Measurements from ENCODE around the gene KIF12.

DNA sequence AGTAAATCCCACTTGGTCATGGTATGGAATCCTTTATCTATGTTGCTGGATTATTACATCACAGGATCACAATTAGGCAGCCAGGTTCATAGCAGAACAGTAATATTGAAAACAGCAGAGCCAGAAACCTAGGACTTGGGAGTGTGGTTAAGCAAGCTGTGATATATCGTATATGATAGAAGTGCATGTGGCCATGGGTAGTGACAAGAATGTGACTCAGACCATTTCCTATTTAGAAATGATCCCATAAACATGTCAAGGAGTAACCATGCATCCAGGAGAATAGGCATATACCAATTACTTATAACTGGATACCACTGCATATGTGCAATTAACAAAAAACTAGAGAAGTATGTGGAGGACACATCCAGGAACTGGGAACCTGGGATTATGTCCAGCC, 52.2 kb downstream of the KIF12 start:
- TF ChIP-seq, protein P1, sequence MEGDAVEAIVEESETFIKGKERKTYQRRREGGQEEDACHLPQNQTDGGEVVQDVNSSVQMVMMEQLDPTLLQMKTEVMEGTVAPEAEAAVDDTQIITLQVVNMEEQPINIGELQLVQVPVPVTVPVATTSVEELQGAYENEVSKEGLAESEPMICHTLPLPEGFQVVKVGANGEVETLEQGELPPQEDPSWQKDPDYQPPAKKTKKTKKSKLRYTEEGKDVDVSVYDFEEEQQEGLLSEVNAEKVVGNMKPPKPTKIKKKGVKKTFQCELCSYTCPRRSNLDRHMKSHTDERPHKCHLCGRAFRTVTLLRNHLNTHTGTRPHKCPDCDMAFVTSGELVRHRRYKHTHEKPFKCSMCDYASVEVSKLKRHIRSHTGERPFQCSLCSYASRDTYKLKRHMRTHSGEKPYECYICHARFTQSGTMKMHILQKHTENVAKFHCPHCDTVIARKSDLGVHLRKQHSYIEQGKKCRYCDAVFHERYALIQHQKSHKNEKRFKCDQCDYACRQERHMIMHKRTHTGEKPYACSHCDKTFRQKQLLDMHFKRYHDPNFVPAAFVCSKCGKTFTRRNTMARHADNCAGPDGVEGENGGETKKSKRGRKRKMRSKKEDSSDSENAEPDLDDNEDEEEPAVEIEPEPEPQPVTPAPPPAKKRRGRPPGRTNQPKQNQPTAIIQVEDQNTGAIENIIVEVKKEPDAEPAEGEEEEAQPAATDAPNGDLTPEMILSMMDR (IDR thresholded peaks at IDR 0.05; ENCODE audit: poor library complexity) = no peak
- TF ChIP-seq EZH2 (IDR thresholded peaks at IDR 0.05; ENCODE audit: borderline replicate concordance) (no peak), EZH2phosphoT487 (IDR thresholded peaks at IDR 0.05; ENCODE audit: low read depth, severe bottlenecking, unreplicated experiment) (no peak)
